IPS-20b (cell line): ENCODE data around the gene STK25.

Experiments used
- H3K27ac ChIP-seq: one replicate; pipeline ENCODE4 v1.5.1; 2013; ENCODE audit warnings: low read length
- H3K27me3 ChIP-seq: 2 replicates; pipeline ENCODE4 v1.6.1; 2013; ENCODE audit warnings: mild to moderate bottlenecking, low read length, inconsistent platforms; ENCODE audit not compliant: insufficient read depth
- H3K36me3 ChIP-seq: 2 replicates; pipeline ENCODE4 v1.6.1; 2013; ENCODE audit warnings: low read depth, mild to moderate bottlenecking, inconsistent platforms, low read length, moderate library complexity; ENCODE audit not compliant: insufficient read depth
- H3K4me1 ChIP-seq: 2 replicates; pipeline ENCODE4 v1.6.1; 2013; ENCODE audit warnings: mild to moderate bottlenecking, control low read depth, inconsistent platforms, low read length, moderate library complexity; ENCODE audit not compliant: insufficient read depth
- H3K4me3 ChIP-seq: 2 replicates; pipeline ENCODE4 v1.5.1; 2013; ENCODE audit warnings: mild to moderate bottlenecking, low read length, inconsistent platforms
- H3K9ac ChIP-seq: 2 replicates; pipeline ENCODE4 v1.6.1; 2013; ENCODE audit warnings: low read depth, mild to moderate bottlenecking, inconsistent platforms, low read length, moderate library complexity
- H3K9me3 ChIP-seq: 2 replicates; pipeline ENCODE4 v1.6.1; 2013; ENCODE audit warnings: mild to moderate bottlenecking, low read depth, low read length, inconsistent platforms; ENCODE audit not compliant: insufficient read depth

Gene STK25

GRCh38 chr2:241483305-241483704 is 25.1 kb downstream of the STK25 start:
- H3K4me3 ChIP-seq = no peak overlapping the region
- H3K36me3 ChIP-seq = no peaks in the 10 kb centered on the region
- no peak overlapping the region for H3K9ac ChIP-seq
- no peak overlapping the region for H3K27ac ChIP-seq
- no peaks in the 10 kb centered on the region for H3K27me3 ChIP-seq
- no peaks in the 10 kb centered on the region for H3K9me3 ChIP-seq
- no peaks in the 10 kb centered on the region for H3K4me1 ChIP-seq

DNA sequence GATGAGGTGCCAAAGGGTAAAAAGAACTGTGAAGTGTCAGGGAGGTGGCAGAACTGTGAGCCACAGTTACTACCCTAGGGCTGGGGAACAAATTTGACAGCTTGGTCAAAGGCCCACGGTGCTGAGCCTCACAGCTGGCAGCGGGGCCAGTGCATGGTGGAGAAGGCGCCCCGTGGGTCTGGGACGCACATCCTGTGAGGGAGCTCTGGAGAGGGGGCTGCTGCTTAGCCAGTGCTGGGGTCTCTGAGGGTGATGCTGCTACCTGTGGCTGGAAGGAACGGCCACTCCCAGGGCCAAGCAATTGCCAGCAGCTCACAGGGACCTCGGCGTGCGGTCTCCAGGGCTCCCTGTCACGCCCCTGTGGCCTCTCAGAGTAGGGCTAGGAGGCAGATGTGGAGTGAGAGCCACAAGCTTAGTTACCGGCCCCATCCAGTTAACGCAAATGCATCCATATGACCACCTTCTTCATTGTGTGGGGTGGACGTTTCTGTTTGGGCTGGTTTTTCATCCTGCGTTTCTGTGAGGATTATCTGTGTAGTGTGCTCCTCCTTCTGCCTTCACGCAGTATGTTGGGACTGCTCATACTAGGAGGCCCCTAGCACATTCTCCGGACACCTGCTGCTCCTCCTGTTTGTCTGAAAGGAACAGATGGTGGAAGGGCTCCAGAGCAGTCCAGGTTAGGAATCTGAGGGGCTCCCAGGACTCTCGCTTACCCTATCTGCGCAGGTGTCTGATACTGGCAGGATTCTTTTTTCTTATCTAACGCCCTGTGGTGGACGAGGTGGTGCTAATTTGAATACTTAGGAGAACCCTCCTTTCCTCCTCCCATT is 26.0 kb downstream of the STK25 start:
- Histone ChIP-seq H3K36me3 (no peaks in the 10 kb centered on the region), H3K27me3 (no peaks in the 10 kb centered on the region), H3K9ac (no peak overlapping the region), H3K4me1 (no peaks in the 10 kb centered on the region), H3K9me3 (no peaks in the 10 kb centered on the region), H3K27ac (no peak overlapping the region), H3K4me3 (no peak overlapping the region)

- H3K27me3 ChIP-seq = no peaks in the 10 kb centered on the region; the same call in 1 of the 2 replicates
- no peaks in the 10 kb centered on the region for H3K4me1 ChIP-seq
- H3K9ac ChIP-seq = no peak overlapping the region
- no peaks in the 10 kb centered on the region for H3K9me3 ChIP-seq
- no peak overlapping the region for H3K27ac ChIP-seq
- H3K36me3 ChIP-seq = no peaks in the 10 kb centered on the region
- H3K4me3 ChIP-seq = no peak overlapping the region
These were observed 26.7 kb downstream of the STK25 start for GRCh38 chr2:241481687-241482086.

- H3K9ac ChIP-seq = no peak overlapping the region
These were observed 29.1 kb downstream of the STK25 start for GRCh38 chr2:241479026-241479898.

DNA sequence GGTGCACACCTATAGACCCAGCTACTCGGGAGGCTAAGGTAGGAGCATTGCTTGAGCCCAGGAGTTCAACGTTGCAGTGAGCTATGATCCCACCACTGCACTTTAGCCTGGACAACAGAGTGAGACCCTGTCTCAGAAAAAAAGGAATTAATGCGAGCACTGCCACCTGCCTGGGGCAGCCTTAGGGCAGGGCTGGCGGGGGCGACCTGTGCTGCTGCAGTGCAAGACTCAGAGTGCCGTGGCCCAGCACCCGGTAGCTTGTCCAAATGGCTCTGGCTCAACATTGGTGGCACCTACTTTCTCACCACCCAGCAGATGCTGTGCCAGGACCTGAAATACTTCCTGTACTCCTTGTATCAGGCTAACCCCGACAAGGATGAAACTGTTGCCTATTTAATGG is 30.2 kb downstream of the STK25 start:
- H3K4me3 ChIP-seq = no peak overlapping the region
- H3K27me3 ChIP-seq = no peaks in the 10 kb centered on the region; the same call in 1 of the 2 replicates
- no peaks in the 10 kb centered on the region for H3K9me3 ChIP-seq
- H3K9ac ChIP-seq = no peak overlapping the region
- no peak overlapping the region for H3K27ac ChIP-seq
- no peaks in the 10 kb centered on the region for H3K4me1 ChIP-seq
- H3K36me3 ChIP-seq = no peaks in the 10 kb centered on the region

More at GRCh38 chr2:241479026-241479898, 29.1 kb downstream of the STK25 start:
- H3K9me3 ChIP-seq = no peaks in the 10 kb centered on the region
- no peaks in the 10 kb centered on the region; the same call in 1 of the 2 replicates for H3K27me3 ChIP-seq
- H3K27ac ChIP-seq = no peak overlapping the region
- H3K4me1 ChIP-seq = no peaks in the 10 kb centered on the region
- H3K4me3 ChIP-seq = no peak overlapping the region
- H3K36me3 ChIP-seq = no peaks in the 10 kb centered on the region

GRCh38 chr2:241475267-241475666 is 33.1 kb downstream of the STK25 start:
- Histone ChIP-seq H3K9me3 (no peaks in the 10 kb centered on the region), H3K27ac (no peak overlapping the region), H3K4me3 (no peak overlapping the region), H3K9ac (no peak overlapping the region), H3K4me1 (no peaks in the 10 kb centered on the region), H3K36me3 (no peaks in the 10 kb centered on the region), H3K27me3 (peaks cover 4% of the 10 kb centered on the region; the same call in 1 of the 2 replicates)

DNA sequence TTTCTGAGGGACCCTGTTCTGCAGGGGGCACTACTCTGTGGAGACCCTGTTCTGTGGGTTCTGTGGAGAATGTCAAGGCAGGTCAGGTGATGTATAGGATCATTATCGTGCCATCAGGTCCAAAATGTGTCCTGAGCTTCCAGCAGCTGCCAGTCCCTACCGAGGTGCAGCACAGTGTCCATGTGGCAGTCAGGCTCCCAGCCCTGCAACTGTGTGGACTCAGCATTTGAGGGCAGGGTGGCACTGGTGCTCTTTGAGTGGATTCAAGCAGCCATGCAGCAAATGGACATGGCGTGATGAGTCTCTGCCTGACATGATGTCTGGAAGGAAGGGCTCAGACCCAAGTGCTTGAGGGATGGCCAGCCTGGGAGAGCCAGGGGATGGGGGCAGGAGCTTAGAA is 35.0 kb downstream of the STK25 start:
- H3K9me3 ChIP-seq = no peaks in the 10 kb centered on the region
- no peak overlapping the region for H3K27ac ChIP-seq
- H3K36me3 ChIP-seq = no peaks in the 10 kb centered on the region
- peaks cover 4% of the 10 kb centered on the region; the same call in 1 of the 2 replicates for H3K27me3 ChIP-seq
- H3K9ac ChIP-seq = no peak overlapping the region
- no peak overlapping the region for H3K4me3 ChIP-seq
- H3K4me1 ChIP-seq = no peaks in the 10 kb centered on the region

GRCh38 chr2:241469746-241470145 is 38.6 kb downstream of the STK25 start:
- Histone ChIP-seq H3K27me3 (peaks cover 4% of the 10 kb centered on the region; the same call in 1 of the 2 replicates), H3K9me3 (no peaks in the 10 kb centered on the region), H3K4me1 (no peaks in the 10 kb centered on the region), H3K36me3 (no peaks in the 10 kb centered on the region), H3K4me3 (no peak overlapping the region), H3K9ac (no peak overlapping the region), H3K27ac (no peak overlapping the region)

DNA sequence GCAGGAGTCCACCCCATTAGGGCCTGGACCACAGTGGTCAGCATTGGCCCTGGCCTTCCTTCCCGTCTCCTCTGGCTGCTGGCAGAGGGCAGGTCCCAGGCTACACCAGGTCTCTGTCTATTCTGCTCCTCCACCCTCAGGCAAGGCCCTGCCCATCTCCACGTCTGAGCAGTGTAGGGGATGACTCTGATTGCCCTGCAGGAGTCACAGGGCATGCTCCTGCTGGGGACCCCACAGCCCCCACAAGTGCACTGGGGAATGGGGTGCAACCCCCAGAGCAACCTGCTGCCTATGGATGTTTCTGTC is 40.0 kb downstream of the STK25 start:
- H3K9ac ChIP-seq = no peak overlapping the region
- peaks cover 4% of the 10 kb centered on the region; the same call in 1 of the 2 replicates for H3K27me3 ChIP-seq
- no peaks in the 10 kb centered on the region for H3K9me3 ChIP-seq
- no peak overlapping the region for H3K27ac ChIP-seq
- no peak overlapping the region for H3K4me3 ChIP-seq
- no peaks in the 10 kb centered on the region for H3K4me1 ChIP-seq
- no peaks in the 10 kb centered on the region for H3K36me3 ChIP-seq

GRCh38 chr2:241467777-241468475 is 40.5 kb downstream of the STK25 start:
- Histone ChIP-seq H3K27me3 (peaks cover 4% of the 10 kb centered on the region; the same call in 1 of the 2 replicates), H3K4me1 (no peaks in the 10 kb centered on the region), H3K9me3 (no peaks in the 10 kb centered on the region), H3K36me3 (no peaks in the 10 kb centered on the region), H3K27ac (no peak overlapping the region), H3K9ac (no peak overlapping the region), H3K4me3 (no peak overlapping the region)

DNA sequence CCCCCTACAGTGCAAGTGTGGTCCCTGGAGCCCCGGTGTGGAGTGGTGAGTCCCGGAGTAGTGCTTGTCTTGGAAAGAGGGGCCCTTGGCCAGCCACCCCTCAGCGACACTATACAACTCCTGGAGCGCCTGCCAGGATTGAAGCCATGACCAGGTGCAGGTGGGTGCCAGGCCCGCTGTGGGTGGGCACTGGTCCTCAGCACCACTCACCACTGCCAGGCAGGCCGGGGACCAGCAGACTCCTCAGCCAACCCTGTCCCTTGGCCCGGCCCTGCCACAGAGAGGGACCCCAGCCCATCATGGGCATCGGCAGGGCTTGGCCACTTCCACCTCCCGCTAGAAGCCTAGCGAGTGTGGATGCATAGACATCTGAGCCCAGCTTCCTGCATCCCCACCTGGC is 42.2 kb downstream of the STK25 start:
- Histone ChIP-seq H3K9me3 (no peaks in the 10 kb centered on the region), H3K4me3 (no peak overlapping the region), H3K27ac (no peak overlapping the region), H3K9ac (no peak overlapping the region), H3K4me1 (no peaks in the 10 kb centered on the region), H3K27me3 (no peaks in the 10 kb centered on the region), H3K36me3 (no peaks in the 10 kb centered on the region)
